Stimulated activated CD8-positive, alpha-beta memory T cell treated with anti-CD3 and anti-CD28 coated beads, Interleukin-15, amount 100 ng/mL, for 4 hours (primary cell): Measurements from ENCODE around the gene AURKA.
"Not testable (repeated sequence)": the region's sequence is repeated elsewhere in the genome, so short reads cannot be mapped to it uniquely, and the experiment has no call there.

Source experiments
- DNase-seq, 2 donors: peaks; one replicate each; pipeline ENCODE4 v3.0.0-alpha.2; 2020; ENCODE audit warnings: low read depth in 2 of 2

AURKA gene

GRCh38 chr20:56359212-56360132, 32.5 kb downstream of the AURKA start:
- DNase-seq = no peak

- peak; percentile 57 to 60 for DNase-seq
Measured at GRCh38 chr20:56358600-56359211, 33.3 kb downstream of the AURKA start, which contains the start of gene FAM210B. FAM210B (plus strand) TSS chr20:56358974; CDS start chr20:56359006, 32 bp downstream.

- DNase-seq = no peak
Measured at GRCh38 chr20:56358070-56358469, 33.9 kb downstream of the AURKA start.

- no peak for DNase-seq
Measured at GRCh38 chr20:56353356-56353755, 38.7 kb downstream of the AURKA start.

- no peak for DNase-seq
Measured at GRCh38 chr20:56352345-56353055, 39.5 kb downstream of the AURKA start.

- no peak for DNase-seq
Measured at GRCh38 chr20:56350842-56351241, 41.2 kb downstream of the AURKA start.

GRCh38 chr20:56348746-56349145, 43.3 kb downstream of the AURKA start:
- no peak for DNase-seq

GRCh38 chr20:56348305-56348693, 43.7 kb downstream of the AURKA start:
- DNase-seq = no peak

GRCh38 chr20:56347628-56348304, 44.2 kb downstream of the AURKA start:
- no peak for DNase-seq

GRCh38 chr20:56345911-56346310, 46.1 kb downstream of the AURKA start:
- no peak for DNase-seq

GRCh38 chr20:56343861-56344381, 48.1 kb downstream of the AURKA start:
- DNase-seq = no peak

GRCh38 chr20:56342783-56343182, 49.2 kb downstream of the AURKA start:
- no peak for DNase-seq

GRCh38 chr20:56336709-56337108, 55.3 kb downstream of the AURKA start:
- DNase-seq = not testable (repeated sequence)

- DNase-seq = no peak
Measured at GRCh38 chr20:56328861-56329260, 63.2 kb downstream of the AURKA start.

GRCh38 chr20:56324806-56325205, 67.2 kb downstream of the AURKA start:
- DNase-seq = no peak

- DNase-seq = no peak
Measured at GRCh38 chr20:56323656-56324055, 68.4 kb downstream of the AURKA start.

- DNase-seq = no peak
Measured at GRCh38 chr20:56323206-56323605, 68.8 kb downstream of the AURKA start.

- DNase-seq = no peak
Measured at GRCh38 chr20:56322681-56323080, 69.3 kb downstream of the AURKA start.
